ENCODE results near the gene FZR1. TPM values are rescaled to one million over a fixed set of nuclear protein-coding genes. Genes with fewer than 3 reads are reported as not detected.
A peak's percentile ranks its signal among the peaks of the same experiment; 100 is the strongest.

FZR1 gene
- total and polyA plus RNA-seq, 7 donors, result 12.8 to 25.8 (median 24.3) TPM

GRCh38 chr19:3546119-3546518, 40.0 kb downstream of the FZR1 start:
- DNase-seq (no peak), ATAC-seq (no peak)
- TF ChIP-seq CTCF (IDR thresholded peaks at IDR 0.05), result no peak
- Histone ChIP-seq H3K4me3 (no peak overlapping the region), H3K36me3 (ENCODE audit: insufficient read depth in 1 of 2, low read depth in 1 of 2) (peaks cover 0 to 30% of the 10 kb centered on the region in 2 donors), H3K27me3 (ENCODE audit: insufficient read depth in 3 of 3, low read length in 2 of 3) (no peaks in the 10 kb centered on the region), H3K9me3 (no peaks in the 10 kb centered on the region), H3K27ac (no peak overlapping the region), H3K4me1 (no peaks in the 10 kb centered on the region)
- intact Hi-C loops (cut with DNase I), result no loop called here
- WGBS, 3 donors, result 88 to 92% (median 90%) methylated on average over 23 of the region's 23 CpGs

DNA sequence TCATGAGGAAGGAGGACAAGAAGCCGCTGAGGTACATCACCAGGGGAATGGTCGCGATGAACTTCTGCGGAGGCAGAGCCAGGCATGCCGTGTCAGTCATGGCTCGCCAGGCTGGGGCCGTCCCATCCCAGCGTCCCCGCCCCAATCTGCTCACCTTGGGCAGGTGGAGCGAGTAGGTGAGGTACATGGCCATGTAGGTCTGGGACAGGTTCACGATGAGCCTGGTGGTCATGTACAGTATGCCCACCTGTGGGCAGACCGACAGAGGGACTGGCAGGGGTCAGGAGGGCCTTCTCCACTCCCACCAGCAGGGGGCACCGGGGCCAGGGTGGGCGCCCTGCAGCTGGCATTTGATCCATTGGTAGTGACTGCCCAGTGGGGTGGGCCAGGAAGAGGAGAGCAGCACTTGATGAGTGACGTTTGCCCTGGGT, 41.2 kb downstream of the FZR1 start:
- peak; percentile 38 for TF ChIP-seq CTCF (IDR thresholded peaks at IDR 0.05)
- Histone ChIP-seq H3K36me3 (ENCODE audit: insufficient read depth in 1 of 2, low read depth in 1 of 2) (peaks cover 0 to 30% of the 10 kb centered on the region in 2 donors), H3K27me3 (ENCODE audit: insufficient read depth in 3 of 3, low read length in 2 of 3) (no peaks in the 10 kb centered on the region), H3K4me1 (no peaks in the 10 kb centered on the region), H3K4me3 (no peak overlapping the region), H3K27ac (no peak overlapping the region), H3K9me3 (no peaks in the 10 kb centered on the region)
- intact Hi-C loops (cut with DNase I), result no loop called here
- 83 to 89% (median 85%) methylated on average over 15 of the region's 15 CpGs for WGBS, 3 donors
- DNase-seq (no peak), ATAC-seq (no peak)

GRCh38 chr19:3547767-3548282, 41.7 kb downstream of the FZR1 start:
- Histone ChIP-seq H3K4me1 (no peaks in the 10 kb centered on the region), H3K36me3 (ENCODE audit: insufficient read depth in 1 of 2, low read depth in 1 of 2) (peaks cover 0 to 30% of the 10 kb centered on the region in 2 donors)
- 79 to 88% (median 84%) methylated on average over 31 to 36 of the region's 36 CpGs for WGBS, 3 donors

DNA sequence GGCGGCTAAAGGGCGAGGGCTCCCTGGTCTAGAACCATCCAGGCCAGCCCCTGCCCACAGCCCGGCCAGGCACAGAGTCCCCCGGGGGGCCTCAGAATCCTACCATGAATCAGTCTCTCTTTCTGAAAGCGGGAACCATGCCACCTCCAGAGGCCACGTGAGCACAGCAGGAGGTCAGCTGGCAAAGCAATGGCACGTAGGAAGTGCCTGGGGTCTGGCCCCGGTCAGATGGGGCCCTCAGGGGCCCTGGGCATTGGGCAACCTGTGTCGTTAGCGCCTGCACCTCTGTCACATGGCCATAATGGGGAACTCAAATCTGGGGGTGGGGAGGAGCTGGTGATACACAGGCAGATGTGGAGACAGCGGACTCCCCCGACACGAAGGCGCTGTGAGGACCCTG, 42.5 kb downstream of the FZR1 start:
- DNase-seq, result no peak
- intact Hi-C loops (cut with DNase I), result no loop called here
- H3K27me3 ChIP-seq (ENCODE audit: insufficient read depth in 3 of 3, low read length in 2 of 3), result no peaks in the 10 kb centered on the region
- ATAC-seq, result no peak
- peaks cover 0 to 30% of the 10 kb centered on the region in 2 donors for H3K36me3 ChIP-seq (ENCODE audit: insufficient read depth in 1 of 2, low read depth in 1 of 2)
- H3K9me3 ChIP-seq, result no peaks in the 10 kb centered on the region
- H3K27ac ChIP-seq, result no peak overlapping the region
- no peak for TF ChIP-seq CTCF (IDR thresholded peaks at IDR 0.05)
- 72 to 78% (median 75%) methylated on average over 14 of the region's 14 CpGs for WGBS, 3 donors
- no peak overlapping the region for H3K4me3 ChIP-seq
- H3K4me1 ChIP-seq, result no peaks in the 10 kb centered on the region

More at GRCh38 chr19:3547767-3548282, 41.7 kb downstream of the FZR1 start:
- no peaks in the 10 kb centered on the region for H3K9me3 ChIP-seq
- intact Hi-C loops (cut with DNase I), result no loop called here
- no peak overlapping the region for H3K4me3 ChIP-seq
- no peak overlapping the region for H3K27ac ChIP-seq
- ATAC-seq, result no peak
- no peak for DNase-seq
- no peak for TF ChIP-seq CTCF (IDR thresholded peaks at IDR 0.05)
- H3K27me3 ChIP-seq (ENCODE audit: insufficient read depth in 3 of 3, low read length in 2 of 3), result no peaks in the 10 kb centered on the region

- Histone ChIP-seq H3K9me3 (no peaks in the 10 kb centered on the region), H3K27ac (no peak overlapping the region), H3K36me3 (ENCODE audit: insufficient read depth in 1 of 2, low read depth in 1 of 2) (peaks cover 0 to 30% of the 10 kb centered on the region in 2 donors), H3K4me1 (no peaks in the 10 kb centered on the region), H3K4me3 (no peak overlapping the region), H3K27me3 (ENCODE audit: insufficient read depth in 3 of 3, low read length in 2 of 3) (no peaks in the 10 kb centered on the region)
- intact Hi-C loops (cut with DNase I), result loop anchor here in 1 of 2 donors (10.0 kb wide), 1 partner anchor 155 kb away; the partner anchor contains the start of genes PIP5K1C and TJP3
- ATAC-seq (no peak), DNase-seq (no peak)
- 78 to 82% (median 81%) methylated on average over 10 of the region's 10 CpGs for WGBS, 3 donors
- TF ChIP-seq CTCF (IDR thresholded peaks at IDR 0.05), result no peak
Measured at GRCh38 chr19:3549816-3550215, 43.7 kb downstream of the FZR1 start.
